ENCODE measurements around the gene S100A16.
"Not testable (repeated sequence)": the region's sequence is repeated elsewhere in the genome, so short reads cannot be mapped to it uniquely, and the experiment has no call there.

The S100A16 gene

DNA sequence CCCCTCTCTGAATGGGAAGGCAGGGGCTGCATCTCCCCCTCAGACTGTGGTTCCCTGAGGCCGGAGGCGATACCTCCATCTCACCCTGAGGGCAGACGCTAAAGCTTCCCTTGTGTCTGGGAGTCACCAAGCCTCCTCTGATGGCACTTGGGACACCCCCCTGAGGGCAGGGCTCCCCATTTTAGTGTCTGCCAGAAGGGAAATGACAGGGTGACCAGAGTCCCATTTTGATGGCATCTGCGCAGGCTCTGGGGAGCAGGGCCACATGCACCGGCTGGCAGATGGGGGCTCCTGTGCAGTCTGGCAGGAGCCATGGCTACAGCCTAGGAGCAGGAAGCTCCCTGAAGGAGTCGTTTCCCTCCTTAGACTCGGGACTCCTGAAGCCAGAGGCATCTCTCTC, 48.9 kb downstream of the S100A16 start:
- Histone ChIP-seq H3K4me3 (ENCODE audit: low read depth in 1 of 2, low read length in 1 of 2) (no peak overlapping the region), H3K9me3 (no peaks in the 10 kb centered on the region), H3K27ac (no peak overlapping the region), H3K36me3 (no peaks in the 10 kb centered on the region), H3K27me3 (no peaks in the 10 kb centered on the region), H3K4me1 (ENCODE audit: control insufficient read depth in 1 of 2, insufficient read depth in 1 of 2, low read depth in 1 of 2, low read length in 1 of 2) (peaks cover 38 to 39% of the 10 kb centered on the region in 2 experiments)
- TF ChIP-seq, protein P1, sequence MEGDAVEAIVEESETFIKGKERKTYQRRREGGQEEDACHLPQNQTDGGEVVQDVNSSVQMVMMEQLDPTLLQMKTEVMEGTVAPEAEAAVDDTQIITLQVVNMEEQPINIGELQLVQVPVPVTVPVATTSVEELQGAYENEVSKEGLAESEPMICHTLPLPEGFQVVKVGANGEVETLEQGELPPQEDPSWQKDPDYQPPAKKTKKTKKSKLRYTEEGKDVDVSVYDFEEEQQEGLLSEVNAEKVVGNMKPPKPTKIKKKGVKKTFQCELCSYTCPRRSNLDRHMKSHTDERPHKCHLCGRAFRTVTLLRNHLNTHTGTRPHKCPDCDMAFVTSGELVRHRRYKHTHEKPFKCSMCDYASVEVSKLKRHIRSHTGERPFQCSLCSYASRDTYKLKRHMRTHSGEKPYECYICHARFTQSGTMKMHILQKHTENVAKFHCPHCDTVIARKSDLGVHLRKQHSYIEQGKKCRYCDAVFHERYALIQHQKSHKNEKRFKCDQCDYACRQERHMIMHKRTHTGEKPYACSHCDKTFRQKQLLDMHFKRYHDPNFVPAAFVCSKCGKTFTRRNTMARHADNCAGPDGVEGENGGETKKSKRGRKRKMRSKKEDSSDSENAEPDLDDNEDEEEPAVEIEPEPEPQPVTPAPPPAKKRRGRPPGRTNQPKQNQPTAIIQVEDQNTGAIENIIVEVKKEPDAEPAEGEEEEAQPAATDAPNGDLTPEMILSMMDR (IDR thresholded peaks at IDR 0.05) = no peak

DNA sequence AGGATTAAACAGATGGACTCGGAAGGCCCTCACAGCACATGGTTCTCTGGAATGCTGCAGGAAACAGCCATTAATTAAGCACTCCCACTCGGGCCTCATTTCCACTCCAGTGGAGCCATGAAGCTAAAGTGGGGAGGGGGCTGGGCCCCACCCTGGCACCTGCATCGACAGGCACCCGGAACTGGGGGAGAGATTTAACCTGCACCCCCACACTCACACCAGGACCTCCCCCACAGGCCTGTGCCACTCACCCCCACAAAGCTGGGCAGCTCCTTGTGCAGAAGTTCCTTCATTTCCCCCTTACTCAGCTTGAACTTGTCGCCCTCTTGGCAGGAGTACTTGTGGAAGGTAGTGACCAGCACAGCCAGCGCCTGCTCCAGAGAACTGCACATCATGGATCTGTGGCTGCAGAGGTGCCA, 49.4 kb downstream of the S100A16 start:
- H3K36me3 ChIP-seq = no peaks in the 10 kb centered on the region
- H3K27ac ChIP-seq = no peak overlapping the region
- TF ChIP-seq, protein P1 (IDR thresholded peaks at IDR 0.05) = no peak
- H3K4me3 ChIP-seq (ENCODE audit: low read depth in 1 of 2, low read length in 1 of 2) = no peak overlapping the region
- no peaks in the 10 kb centered on the region for H3K27me3 ChIP-seq
- H3K9me3 ChIP-seq = no peaks in the 10 kb centered on the region
- H3K4me1 ChIP-seq (ENCODE audit: control insufficient read depth in 1 of 2, insufficient read depth in 1 of 2, low read depth in 1 of 2, low read length in 1 of 2) = peaks cover 33 to 34% of the 10 kb centered on the region in 2 experiments

DNA sequence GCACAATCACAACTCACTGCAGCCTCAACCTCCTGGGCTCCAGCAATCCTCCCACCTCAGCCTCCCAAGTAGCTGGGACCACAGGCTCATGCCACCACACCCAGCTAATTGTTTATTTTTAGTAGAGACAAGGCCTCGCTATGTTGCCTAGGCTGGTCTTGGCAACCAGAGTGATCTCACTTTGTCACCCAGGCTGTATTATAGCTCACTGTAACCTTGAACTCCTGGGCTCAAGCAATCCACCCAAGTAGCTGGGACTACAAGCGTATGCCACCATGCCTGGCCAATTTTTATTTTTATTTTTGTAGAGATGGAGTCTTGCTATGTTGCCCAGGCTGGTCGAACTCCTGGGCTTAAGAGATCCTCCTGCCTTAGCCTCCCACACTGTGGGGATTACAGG, 50.9 kb downstream of the S100A16 start:
- not testable (repeated sequence) for H3K9me3 ChIP-seq; H3K4me3 ChIP-seq (ENCODE audit: low read depth in 1 of 2, low read length in 1 of 2); H3K27me3 ChIP-seq; H3K36me3 ChIP-seq; H3K27ac ChIP-seq
- H3K4me1 ChIP-seq (ENCODE audit: control insufficient read depth in 1 of 2, insufficient read depth in 1 of 2, low read depth in 1 of 2, low read length in 1 of 2) = peaks cover 25 to 27% of the 10 kb centered on the region in 2 experiments

DNA sequence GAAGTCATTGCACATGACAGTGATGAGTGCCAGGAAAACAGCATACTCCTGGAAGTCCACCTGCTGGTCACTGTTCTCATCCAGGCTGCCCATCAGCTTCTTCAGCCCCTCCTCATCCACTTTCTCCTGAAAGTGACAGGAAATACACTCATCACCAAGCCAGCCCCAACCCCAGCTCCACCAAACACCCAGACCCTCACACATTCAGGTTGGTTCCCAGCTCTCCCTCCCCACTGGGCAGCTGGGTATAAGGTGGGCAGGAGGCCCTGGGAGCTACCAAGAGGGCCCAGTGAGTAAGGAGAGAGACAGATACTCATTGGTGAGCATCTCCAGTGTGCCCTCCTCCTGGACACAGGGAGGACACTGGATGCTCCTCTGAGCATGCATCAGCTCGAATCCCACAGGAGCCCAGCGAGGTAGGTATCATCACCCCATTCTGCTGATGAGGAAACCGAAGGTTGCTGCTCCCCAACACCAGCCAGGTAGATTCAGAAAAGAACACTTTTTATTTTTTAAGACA, 51.4 kb downstream of the S100A16 start:
- TF ChIP-seq, protein P1 (IDR thresholded peaks at IDR 0.05) = no peak
- Histone ChIP-seq H3K9me3 (no peaks in the 10 kb centered on the region), H3K27ac (no peak overlapping the region), H3K36me3 (no peaks in the 10 kb centered on the region), H3K27me3 (no peaks in the 10 kb centered on the region), H3K4me3 (ENCODE audit: low read depth in 1 of 2, low read length in 1 of 2) (no peak overlapping the region), H3K4me1 (ENCODE audit: control insufficient read depth in 1 of 2, insufficient read depth in 1 of 2, low read depth in 1 of 2, low read length in 1 of 2) (peaks cover 25 to 27% of the 10 kb centered on the region in 2 experiments)

DNA sequence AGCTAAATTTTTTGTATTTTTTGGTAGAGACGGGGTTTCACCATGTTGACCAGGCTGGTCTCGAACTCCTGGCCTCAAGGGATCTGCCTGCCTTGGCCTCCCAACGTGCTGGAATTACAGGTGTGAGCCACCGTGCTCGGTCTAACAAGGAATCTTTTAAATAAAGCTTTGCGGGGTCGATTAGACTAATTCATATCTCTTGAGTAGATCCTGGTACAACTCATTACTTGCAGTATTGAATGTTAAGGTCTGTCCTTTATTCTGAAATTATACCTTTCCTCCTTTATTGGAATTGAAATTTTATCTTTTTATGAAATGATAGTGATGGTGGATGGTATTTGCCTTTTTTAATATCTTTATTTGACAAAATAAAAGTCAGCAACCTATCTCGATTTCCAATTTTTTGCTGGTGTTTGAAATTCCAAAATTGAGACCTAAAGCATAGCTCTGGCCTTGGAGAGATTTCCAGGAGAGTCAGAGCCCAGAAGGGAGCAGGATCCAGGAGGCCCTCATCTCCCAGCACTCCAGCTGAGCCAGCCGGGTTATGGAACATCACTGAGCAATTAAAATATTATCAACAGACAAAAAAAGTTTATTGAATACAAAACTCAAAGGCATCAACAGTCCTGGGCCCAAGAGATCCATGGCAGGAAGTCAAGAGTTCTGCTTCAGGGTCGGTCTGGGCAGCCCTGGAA, 52.0 kb downstream of the S100A16 start:
- Histone ChIP-seq H3K4me3 (ENCODE audit: low read depth in 1 of 2, low read length in 1 of 2) (no peak overlapping the region), H3K27ac (no peak overlapping the region), H3K27me3 (no peaks in the 10 kb centered on the region), H3K36me3 (no peaks in the 10 kb centered on the region), H3K9me3 (no peaks in the 10 kb centered on the region), H3K4me1 (ENCODE audit: control insufficient read depth in 1 of 2, insufficient read depth in 1 of 2, low read depth in 1 of 2, low read length in 1 of 2) (peaks cover 25 to 26% of the 10 kb centered on the region in 2 experiments)
- TF ChIP-seq, protein P1 (IDR thresholded peaks at IDR 0.05) = no peak

DNA sequence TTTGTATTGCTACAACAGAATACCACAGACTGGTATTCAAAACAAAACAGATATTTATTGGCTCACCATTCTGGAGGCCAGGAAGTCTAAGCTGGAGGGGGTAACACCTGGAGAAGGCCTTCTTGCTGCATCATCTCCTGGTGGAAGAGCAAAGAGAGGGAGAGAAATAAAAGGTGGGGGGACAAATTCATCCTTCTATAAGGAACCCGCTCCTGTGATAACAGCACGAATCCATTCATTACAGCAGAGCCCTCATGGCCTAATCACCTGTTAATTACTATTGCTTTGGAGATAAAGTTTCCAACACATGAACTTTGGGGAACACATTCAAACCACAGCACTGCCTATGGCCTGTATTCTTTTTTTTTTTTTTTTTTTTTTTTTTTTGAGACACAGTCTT, 52.7 kb downstream of the S100A16 start:
- Histone ChIP-seq H3K27me3 (no peaks in the 10 kb centered on the region), H3K27ac (no peak overlapping the region), H3K4me1 (ENCODE audit: control insufficient read depth in 1 of 2, insufficient read depth in 1 of 2, low read depth in 1 of 2, low read length in 1 of 2) (peaks cover 19 to 20% of the 10 kb centered on the region in 2 experiments), H3K36me3 (no peaks in the 10 kb centered on the region), H3K4me3 (ENCODE audit: low read depth in 1 of 2, low read length in 1 of 2) (no peak overlapping the region), H3K9me3 (no peaks in the 10 kb centered on the region)
- TF ChIP-seq, protein P1 (IDR thresholded peaks at IDR 0.05) = no peak

All from neutrophil (primary cell).